B cell (primary cell): ENCODE measurements around the gene ARL13A.

Source experiments
- EZH2 ChIP-seq: IDR thresholded peaks from 2 replicates; pipeline ENCODE4 v1.6.1; 2012; ENCODE audit warnings: borderline replicate concordance, low read depth, mild to moderate bottlenecking, moderate library complexity, low read length; ENCODE audit not compliant: insufficient read depth, poor library complexity, severe bottlenecking
- TF ChIP-seq, protein P1 (sequence below): fragments of 200-600 bp; IDR thresholded peaks from one replicate; pipeline ENCODE4 v1.8.0; 2022; ENCODE audit warnings: antibody characterized with exemption, mild to moderate bottlenecking

- TF ChIP-seq, protein P1, sequence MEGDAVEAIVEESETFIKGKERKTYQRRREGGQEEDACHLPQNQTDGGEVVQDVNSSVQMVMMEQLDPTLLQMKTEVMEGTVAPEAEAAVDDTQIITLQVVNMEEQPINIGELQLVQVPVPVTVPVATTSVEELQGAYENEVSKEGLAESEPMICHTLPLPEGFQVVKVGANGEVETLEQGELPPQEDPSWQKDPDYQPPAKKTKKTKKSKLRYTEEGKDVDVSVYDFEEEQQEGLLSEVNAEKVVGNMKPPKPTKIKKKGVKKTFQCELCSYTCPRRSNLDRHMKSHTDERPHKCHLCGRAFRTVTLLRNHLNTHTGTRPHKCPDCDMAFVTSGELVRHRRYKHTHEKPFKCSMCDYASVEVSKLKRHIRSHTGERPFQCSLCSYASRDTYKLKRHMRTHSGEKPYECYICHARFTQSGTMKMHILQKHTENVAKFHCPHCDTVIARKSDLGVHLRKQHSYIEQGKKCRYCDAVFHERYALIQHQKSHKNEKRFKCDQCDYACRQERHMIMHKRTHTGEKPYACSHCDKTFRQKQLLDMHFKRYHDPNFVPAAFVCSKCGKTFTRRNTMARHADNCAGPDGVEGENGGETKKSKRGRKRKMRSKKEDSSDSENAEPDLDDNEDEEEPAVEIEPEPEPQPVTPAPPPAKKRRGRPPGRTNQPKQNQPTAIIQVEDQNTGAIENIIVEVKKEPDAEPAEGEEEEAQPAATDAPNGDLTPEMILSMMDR, result no peak
- no peak for TF ChIP-seq EZH2
These were observed 20.6 kb downstream of the ARL13A start for GRCh38 chrX:100990139-100990538.
